Calu3 (cell line): ENCODE measurements around the gene TRPC6. TPM values are rescaled to one million over a fixed set of nuclear protein-coding genes. Genes with fewer than 3 reads are reported as not detected.

Source experiments
- BruUV-seq: library from RNA; stranded (reverse); fragments of 400-500 nt; replicated peaks from 2 replicates; lab custom pipeline; 2021; lab: Mats Ljungman, UMichigan
- CTCF ChIA-PET: fragments of 300-600 bp; sonication (Branson Sonifier 250); formaldehyde crosslinking; loops from one replicate; lab custom pipeline; 2022; ENCODE audit warnings: antibody characterized with exemption; lab: Charles Lee
- DNase-seq: peaks from one replicate; pipeline ENCODE4 v3.0.0; 2022
- H3K27ac Mint-ChIP-seq: one replicate; pipeline ENCODE4 v1.8.0; 2022; ENCODE audit warnings: mixed read lengths; ENCODE audit not compliant: unreplicated experiment
- H3K27me3 Mint-ChIP-seq: one replicate; pipeline ENCODE4 v1.8.0; 2022; ENCODE audit warnings: mixed read lengths; ENCODE audit not compliant: unreplicated experiment
- H3K36me3 Mint-ChIP-seq: one replicate; pipeline ENCODE4 v1.8.0; 2022; ENCODE audit warnings: mild to moderate bottlenecking, moderate library complexity, mixed read lengths; ENCODE audit not compliant: insufficient read depth, unreplicated experiment
- H3K4me1 Mint-ChIP-seq: one replicate; pipeline ENCODE4 v1.8.0; 2022; ENCODE audit warnings: mild to moderate bottlenecking, low read depth, mixed read lengths; ENCODE audit not compliant: unreplicated experiment
- H3K4me3 Mint-ChIP-seq: one replicate; pipeline ENCODE4 v1.8.0; 2022; ENCODE audit warnings: mild to moderate bottlenecking, low read depth, moderate library complexity, mixed read lengths; ENCODE audit not compliant: unreplicated experiment
- H3K9me3 Mint-ChIP-seq: one replicate; pipeline ENCODE4 v1.8.0; 2022; ENCODE audit warnings: low read depth, mixed read lengths; ENCODE audit not compliant: unreplicated experiment
- CTCF ChIP-seq: fragments of 200-600 bp; IDR thresholded peaks from one replicate; pipeline ENCODE4 v1.8.0; 2022; ENCODE audit warnings: antibody characterized with exemption; ENCODE audit not compliant: unreplicated experiment
- intact Hi-C: fragments of 100-400 bp; cut with micrococcal nuclease; formaldehyde crosslinking; loops from one replicate; pipeline ENCODE4 v1.10.0; 2022; ENCODE audit not compliant: unreplicated experiment
- total RNA-seq: library from RNA; stranded (reverse); gene quantifications from 2 replicates; pipeline ENCODE4 v1.2.3, GENCODE V29; 2022

TRPC6 gene
- total RNA-seq, 1 experiment from 2014 or later, result not detected

GRCh38 chr11:101446726-101447125, 137.1 kb downstream of the TRPC6 start:
- Mint-ChIP-seq H3K27me3 (no peaks in the 10 kb centered on the region), H3K9me3 (no peaks in the 10 kb centered on the region), H3K4me1 (peaks cover 13% of the 10 kb centered on the region), H3K27ac (no peak overlapping the region), H3K4me3 (no peak overlapping the region), H3K36me3 (no peaks in the 10 kb centered on the region)
- no TSS peak for BruUV-seq
- no peak for TF ChIP-seq CTCF
- no peak for DNase-seq
- intact Hi-C loops, result no loop called here
- CTCF ChIA-PET, result no interaction called here

- no peaks in the 10 kb centered on the region for H3K27me3 Mint-ChIP-seq
- H3K4me3 Mint-ChIP-seq, result no peak overlapping the region
- intact Hi-C loops, result no loop called here
- H3K27ac Mint-ChIP-seq, result no peak overlapping the region
- H3K36me3 Mint-ChIP-seq, result no peaks in the 10 kb centered on the region
- H3K4me1 Mint-ChIP-seq, result peaks cover 13% of the 10 kb centered on the region
- TF ChIP-seq CTCF, result no peak
- CTCF ChIA-PET, result no interaction called here
- DNase-seq, result no peak
- BruUV-seq, result no TSS peak
- H3K9me3 Mint-ChIP-seq, result no peaks in the 10 kb centered on the region
Observed at GRCh38 chr11:101446238-101446637, 137.6 kb downstream of the TRPC6 start.

GRCh38 chr11:101445761-101446160, 138.0 kb downstream of the TRPC6 start:
- intact Hi-C loops, result no loop called here
- no peaks in the 10 kb centered on the region for H3K9me3 Mint-ChIP-seq
- H3K27me3 Mint-ChIP-seq, result no peaks in the 10 kb centered on the region
- TF ChIP-seq CTCF, result no peak
- no peak for DNase-seq
- BruUV-seq, result no TSS peak
- H3K4me3 Mint-ChIP-seq, result no peak overlapping the region
- peaks cover 13% of the 10 kb centered on the region for H3K4me1 Mint-ChIP-seq
- no peaks in the 10 kb centered on the region for H3K36me3 Mint-ChIP-seq
- CTCF ChIA-PET, result no interaction called here
- H3K27ac Mint-ChIP-seq, result no peak overlapping the region

- no TSS peak for BruUV-seq
- CTCF ChIA-PET, result no interaction called here
- DNase-seq, result no peak
- peaks cover 13% of the 10 kb centered on the region for H3K4me1 Mint-ChIP-seq
- H3K27me3 Mint-ChIP-seq, result no peaks in the 10 kb centered on the region
- no peak overlapping the region for H3K27ac Mint-ChIP-seq
- no peak overlapping the region for H3K4me3 Mint-ChIP-seq
- intact Hi-C loops, result no loop called here
- no peaks in the 10 kb centered on the region for H3K9me3 Mint-ChIP-seq
- no peaks in the 10 kb centered on the region for H3K36me3 Mint-ChIP-seq
- TF ChIP-seq CTCF, result no peak
Observed at GRCh38 chr11:101444851-101445250, 139.0 kb downstream of the TRPC6 start.
